PC-9 (cell line): ENCODE measurements around the gene DPYD. TPM values are rescaled to one million over a fixed set of nuclear protein-coding genes. Genes with fewer than 3 reads are reported as not detected.
"Not testable (repeated sequence)": the region's sequence is repeated elsewhere in the genome, so short reads cannot be mapped to it uniquely, and the experiment has no call there.

Experiments used
- BruUV-seq: library from RNA; stranded (reverse); fragments of 400-500 nt; replicated peaks from 2 replicates; lab custom pipeline; 2021; lab: Mats Ljungman, UMichigan
- CTCF ChIA-PET: fragments of 300-600 bp; sonication (Branson Sonifier 250); formaldehyde crosslinking; loops from one replicate; lab custom pipeline; 2022; ENCODE audit warnings: antibody characterized with exemption; lab: Charles Lee
- POLR2A ChIA-PET: fragments of 300-600 bp; sonication (Branson Sonifier 250); formaldehyde crosslinking; loops from one replicate; lab custom pipeline; 2022; ENCODE audit warnings: antibody characterized with exemption; ENCODE audit not compliant: unreplicated experiment; lab: Charles Lee
- DNase-seq, 2 experiments: peaks; one replicate each; pipeline versions ENCODE4 v3.0.0 to v3.0.0-alpha.2; 2015 to 2022; ENCODE audit warnings: mixed read lengths in 1 of 2
- H2AFZ ChIP-seq: fragments of 200-600 bp; sonication (generic); 2 replicates; pipeline ENCODE4 v1.8.1; 2017; ENCODE audit warnings: antibody characterized with exemption
- H3F3A ChIP-seq: fragments of 200-600 bp; sonication (generic); 2 replicates; pipeline ENCODE4 v1.8.1; 2017; ENCODE audit warnings: antibody characterized with exemption, mild to moderate bottlenecking, low read depth; ENCODE audit not compliant: insufficient read depth
- H3K27ac ChIP-seq: fragments of 200-600 bp; sonication (generic); 2 replicates; pipeline ENCODE4 v1.6.1; 2016; ENCODE audit warnings: mixed run types
- H3K27me3 ChIP-seq: fragments of 200-600 bp; sonication (generic); 2 replicates; pipeline ENCODE4 v1.6.1; 2016; ENCODE audit warnings: low read depth, mixed run types; ENCODE audit not compliant: insufficient read depth
- H3K36me3 ChIP-seq: fragments of 200-600 bp; sonication (generic); 2 replicates; pipeline ENCODE4 v1.6.1; 2016; ENCODE audit warnings: low read depth, mixed run types
- H3K4me1 ChIP-seq: fragments of 200-600 bp; sonication (generic); replicated peaks from 2 replicates; pipeline ENCODE4 v1.6.1; 2016; ENCODE audit warnings: mixed run types; ENCODE audit not compliant: insufficient read depth
- H3K4me2 ChIP-seq: fragments of 200-600 bp; sonication (generic); 2 replicates; pipeline ENCODE4 v1.6.1; 2017; ENCODE audit warnings: mixed run types
- H3K4me3 ChIP-seq: fragments of 200-600 bp; sonication (generic); 2 replicates; pipeline ENCODE4 v1.6.1; 2016; ENCODE audit warnings: mixed run types
- H3K79me2 ChIP-seq: fragments of 200-600 bp; sonication (generic); 2 replicates; pipeline ENCODE4 v1.6.1; 2017; ENCODE audit warnings: low read depth, mixed run types
- H3K9me2 ChIP-seq: fragments of 200-600 bp; sonication (generic); 2 replicates; pipeline ENCODE4 v1.8.1; 2017; ENCODE audit warnings: mild to moderate bottlenecking; ENCODE audit not compliant: insufficient read depth
- H3K9me3 ChIP-seq: fragments of 200-600 bp; sonication (generic); 2 replicates; pipeline ENCODE4 v1.8.1; 2016; ENCODE audit warnings: low read depth; ENCODE audit not compliant: insufficient read depth
- H4K20me1 ChIP-seq: fragments of 200-600 bp; sonication (generic); 2 replicates; pipeline ENCODE4 v1.8.1; 2017; ENCODE audit not compliant: insufficient read depth
- CTCF ChIP-seq: fragments of 200-600 bp; sonication (generic); conservative IDR thresholded peaks from 2 replicates; pipeline ENCODE4 v1.6.1; 2017; ENCODE audit warnings: mixed run types, antibody characterized with exemption, mild to moderate bottlenecking, moderate library complexity
- EZH2 ChIP-seq: fragments of 200-600 bp; sonication (generic); IDR thresholded peaks from 2 replicates; pipeline ENCODE4 v1.8.0; 2017; ENCODE audit warnings: antibody characterized with exemption, low read depth
- intact Hi-C: fragments of 100-400 bp; cut with micrococcal nuclease; formaldehyde crosslinking; loops from one replicate; pipeline ENCODE4 v1.10.0; 2022; ENCODE audit not compliant: unreplicated experiment
- total RNA-seq: library from RNA; stranded (reverse); gene quantifications from 2 replicates; pipeline ENCODE4 v1.2.3, GENCODE V29; 2021

Gene DPYD
- total RNA-seq, 1 experiment from 2014 or later: 24.1 TPM

- Histone ChIP-seq H3F3A (no peaks in the 10 kb centered on the region), H3K9me2 (no peaks in the 10 kb centered on the region), H3K27me3 (no peaks in the 10 kb centered on the region), H3K4me3 (no peak overlapping the region), H3K36me3 (no peaks in the 10 kb centered on the region), H3K4me1 (no peaks in the 10 kb centered on the region), H3K27ac (no peak overlapping the region), H2AFZ (no peak overlapping the region), H3K4me2 (no peak overlapping the region), H3K9me3 (no peaks in the 10 kb centered on the region), H3K79me2 (no peaks in the 10 kb centered on the region), H4K20me1 (no peaks in the 10 kb centered on the region)
- intact Hi-C loops: no loop called here
- no peak for DNase-seq
- BruUV-seq: no TSS peak
- CTCF ChIA-PET: no interaction called here
- POLR2A ChIA-PET: no interaction called here
- TF ChIP-seq EZH2 (no peak), CTCF (no peak)
Observed at GRCh38 chr1:97350241-97350640, 570.6 kb downstream of the DPYD start.

DNA sequence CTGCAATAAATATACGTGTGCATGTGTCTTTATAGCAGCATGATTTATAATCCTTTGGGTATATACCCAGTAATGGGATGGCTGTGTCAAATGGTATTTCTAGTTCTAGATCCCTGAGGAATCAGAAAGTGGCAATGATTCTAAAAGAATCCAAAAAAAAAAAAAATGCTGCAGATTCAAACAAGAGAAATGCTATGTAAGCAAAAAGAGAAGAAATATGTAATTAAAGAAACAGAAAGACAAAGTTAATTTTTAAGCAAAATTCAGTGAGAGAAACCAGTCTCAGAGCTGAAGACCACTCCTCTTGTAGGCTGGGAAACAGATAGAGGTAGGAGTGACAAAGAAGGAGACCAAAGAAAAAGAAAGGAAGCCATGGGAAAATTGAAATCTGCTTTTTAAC, 571.0 kb downstream of the DPYD start:
- H3K27me3 ChIP-seq, H3K9me3 ChIP-seq, POLR2A ChIA-PET, H2AFZ ChIP-seq, H3K79me2 ChIP-seq, H3F3A ChIP-seq, CTCF ChIA-PET, DNase-seq, H4K20me1 ChIP-seq, H3K36me3 ChIP-seq, H3K4me3 ChIP-seq, H3K27ac ChIP-seq, H3K4me2 ChIP-seq, H3K9me2 ChIP-seq, intact Hi-C loops, H3K4me1 ChIP-seq, BruUV-seq: not testable (repeated sequence)

DNA sequence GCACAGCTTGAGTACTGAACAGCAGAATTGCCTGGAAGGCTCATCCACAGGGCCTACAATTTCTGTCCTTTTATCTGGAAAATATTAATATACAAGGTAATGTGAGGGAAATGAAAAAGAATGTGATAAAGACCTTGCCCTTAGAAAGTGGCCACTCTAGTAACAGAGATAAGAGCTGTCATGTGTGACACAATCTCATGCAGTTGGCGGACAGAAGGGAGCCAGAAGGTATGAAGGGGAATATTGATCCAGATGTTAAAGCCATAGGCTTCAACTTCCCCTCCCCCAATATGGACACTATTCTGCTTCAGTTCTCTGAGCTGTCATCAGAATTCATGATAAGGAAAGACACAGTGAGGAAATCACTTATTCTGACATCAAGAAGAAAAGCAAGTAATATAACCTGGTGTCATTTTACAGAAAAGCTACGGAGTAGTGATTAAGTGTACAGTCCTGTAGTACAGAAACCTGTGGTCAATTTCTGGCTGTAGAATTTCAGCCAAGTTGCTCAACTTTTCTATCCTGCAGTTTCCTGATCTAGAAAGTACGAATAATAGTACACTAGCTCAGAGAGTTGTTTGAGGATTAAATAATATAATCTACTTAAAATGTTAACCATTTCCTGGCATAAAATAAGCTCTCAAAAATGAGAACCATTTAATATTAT, 572.1 kb downstream of the DPYD start:
- H3K27ac ChIP-seq: no peak overlapping the region
- intact Hi-C loops: no loop called here
- no peak overlapping the region for H3K4me2 ChIP-seq
- TF ChIP-seq CTCF (no peak), EZH2 (no peak)
- no peak overlapping the region for H3K4me3 ChIP-seq
- ChIA-PET CTCF (interaction anchor here (0.5 to 0.6 kb wide), 2 partner anchors 177 to 1239 kb away, joined by 3 read pairs; no protein-coding TSS in a partner anchor), POLR2A (no interaction called here)
- H3K27me3 ChIP-seq: no peaks in the 10 kb centered on the region
- no peaks in the 10 kb centered on the region for H3K9me3 ChIP-seq
- H4K20me1 ChIP-seq: no peaks in the 10 kb centered on the region
- DNase-seq: peak in 1 of 2 experiments; percentile 55
- H2AFZ ChIP-seq: no peak overlapping the region
- no peaks in the 10 kb centered on the region for H3K4me1 ChIP-seq
- no TSS peak for BruUV-seq
- H3K79me2 ChIP-seq: no peaks in the 10 kb centered on the region
- H3F3A ChIP-seq: no peaks in the 10 kb centered on the region
- H3K36me3 ChIP-seq: no peaks in the 10 kb centered on the region
- no peaks in the 10 kb centered on the region for H3K9me2 ChIP-seq

DNA sequence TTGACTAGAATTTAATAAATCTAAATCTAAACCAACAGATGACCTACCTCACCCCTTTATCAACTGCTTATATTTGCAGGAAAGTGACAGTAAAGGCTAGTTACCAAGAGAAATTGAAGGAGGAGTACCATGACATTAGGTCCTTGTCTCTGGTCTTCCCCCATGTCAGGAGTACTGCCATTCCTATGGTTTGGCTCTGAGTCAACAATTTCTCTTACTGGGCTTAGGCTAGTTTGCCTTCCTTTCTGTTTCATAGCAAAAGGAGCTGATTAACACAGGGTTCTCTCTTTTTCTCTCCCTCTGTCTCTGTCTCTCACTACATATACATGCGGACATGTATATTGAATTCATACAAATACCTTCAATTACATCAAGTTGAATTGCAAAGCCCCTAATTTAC, 579.9 kb downstream of the DPYD start:
- BruUV-seq: no TSS peak
- CTCF ChIA-PET: no interaction called here
- no peak overlapping the region for H3K4me2 ChIP-seq

More for the DNA sequence above, 579.9 kb downstream of the DPYD start:
- H3K79me2 ChIP-seq: no peaks in the 10 kb centered on the region
- no peaks in the 10 kb centered on the region for H3K9me3 ChIP-seq
- POLR2A ChIA-PET: no interaction called here
- H3K27ac ChIP-seq: no peak overlapping the region
- H3K36me3 ChIP-seq: no peaks in the 10 kb centered on the region
- H3K4me3 ChIP-seq: no peak overlapping the region
- H3K27me3 ChIP-seq: no peaks in the 10 kb centered on the region
- H3F3A ChIP-seq: no peaks in the 10 kb centered on the region
- H3K4me1 ChIP-seq: no peaks in the 10 kb centered on the region
- no peaks in the 10 kb centered on the region for H4K20me1 ChIP-seq
- H2AFZ ChIP-seq: no peak overlapping the region
- intact Hi-C loops: no loop called here
- peaks cover 5% of the 10 kb centered on the region; the same call in 1 of the 2 replicates for H3K9me2 ChIP-seq
- DNase-seq: no peak
- TF ChIP-seq EZH2: no peak
- no peak for TF ChIP-seq CTCF
